Esophagus squamous epithelium (tissue), 4 donors: ENCODE results near the gene HMGCS2.

ENCODE experiments used
- CTCF ChIP-seq, 6 experiments: fragments of 450-650 bp in 4 of 6; fragments of 200-600 bp in 2 of 6; sonication (generic) in 2 of 6; IDR thresholded peaks; one replicate each; pipeline ENCODE4 v1.5.1; 2016 to 2019; ENCODE audit warnings: antibody characterized with exemption in 6 of 6, mild to moderate bottlenecking in 4 of 6, moderate library complexity in 4 of 6
- POLR2A ChIP-seq, 4 donors: fragments of 450-650 bp; IDR thresholded peaks; one replicate each; pipeline ENCODE4 v1.6.1; 2017; ENCODE audit warnings: antibody characterized with exemption in 4 of 4, mild to moderate bottlenecking in 4 of 4, moderate library complexity in 3 of 4

GRCh38 chr1:119735217-119735616 is 33.5 kb downstream of the HMGCS2 start:
- TF ChIP-seq CTCF (IDR thresholded peaks at IDR 0.05) (no peak), POLR2A (IDR thresholded peaks at IDR 0.05) (no peak)
